ENCODE results near the gene ADNP2. TPM values are rescaled to one million over a fixed set of nuclear protein-coding genes. Genes with fewer than 3 reads are reported as not detected.

ADNP2 gene
- total RNA-seq, 2 donors from 2014 or later, result 23.1 to 28.8 TPM

- Mint-ChIP-seq H3K4me1 (ENCODE audit: low read depth in 2 of 2) (no peaks in the 10 kb centered on the region), H3K36me3 (peaks cover 27% of the 10 kb centered on the region), H3K27ac (no peak overlapping the region), H3K9me3 (peaks cover 13% of the 10 kb centered on the region), H3K27me3 (peaks cover 23 to 25% of the 10 kb centered on the region in 2 donors), H3K4me3 (no peak overlapping the region)
- DNase-seq (ENCODE audit: low spot score), result no peak
- no peak for ATAC-seq
Measured at GRCh38 chr18:80086281-80086680, 22.8 kb upstream of the ADNP2 start.

GRCh38 chr18:80088036-80088435 lies 21.0 kb upstream of the ADNP2 start:
- H3K27me3 Mint-ChIP-seq, result peaks cover 23 to 30% of the 10 kb centered on the region in 2 donors
- H3K4me3 Mint-ChIP-seq, result no peak overlapping the region
- H3K4me1 Mint-ChIP-seq (ENCODE audit: low read depth in 2 of 2), result no peaks in the 10 kb centered on the region
- ATAC-seq, result no peak
- peaks cover 13% of the 10 kb centered on the region for H3K9me3 Mint-ChIP-seq
- DNase-seq (ENCODE audit: low spot score), result no peak
- peaks cover 27% of the 10 kb centered on the region for H3K36me3 Mint-ChIP-seq
- H3K27ac Mint-ChIP-seq, result no peak overlapping the region

GRCh38 chr18:80088823-80089222 lies 20.2 kb upstream of the ADNP2 start:
- peaks cover 27% of the 10 kb centered on the region for H3K36me3 Mint-ChIP-seq
- H3K9me3 Mint-ChIP-seq, result peaks cover 13% of the 10 kb centered on the region
- peaks cover 23 to 33% of the 10 kb centered on the region in 2 donors for H3K27me3 Mint-ChIP-seq
- no peak overlapping the region for H3K27ac Mint-ChIP-seq
- no peak overlapping the region for H3K4me3 Mint-ChIP-seq
- H3K4me1 Mint-ChIP-seq (ENCODE audit: low read depth in 2 of 2), result no peaks in the 10 kb centered on the region
- no peak for ATAC-seq
- no peak for DNase-seq (ENCODE audit: low spot score)

GRCh38 chr18:80095414-80095813 lies 13.6 kb upstream of the ADNP2 start:
- H3K27ac Mint-ChIP-seq, result no peak overlapping the region
- ATAC-seq (no peak), DNase-seq (ENCODE audit: low spot score) (no peak)
- no peaks in the 10 kb centered on the region for H3K9me3 Mint-ChIP-seq
- no peaks in the 10 kb centered on the region for H3K4me1 Mint-ChIP-seq (ENCODE audit: low read depth in 2 of 2)
- H3K36me3 Mint-ChIP-seq, result no peaks in the 10 kb centered on the region
- no peak overlapping the region for H3K4me3 Mint-ChIP-seq
- H3K27me3 Mint-ChIP-seq, result peaks cover 16 to 20% of the 10 kb centered on the region in 2 donors

GRCh38 chr18:80096032-80096565 lies 13.0 kb upstream of the ADNP2 start:
- Mint-ChIP-seq H3K36me3 (no peaks in the 10 kb centered on the region), H3K27ac (no peak overlapping the region), H3K4me3 (no peak overlapping the region), H3K9me3 (no peaks in the 10 kb centered on the region), H3K27me3 (peaks cover 9 to 16% of the 10 kb centered on the region in 2 donors), H3K4me1 (ENCODE audit: low read depth in 2 of 2) (no peaks in the 10 kb centered on the region)
- DNase-seq (ENCODE audit: low spot score) (no peak), ATAC-seq (peak in 1 of 2 donors; percentile 24)

- no peak overlapping the region for H3K27ac Mint-ChIP-seq
- no peaks in the 10 kb centered on the region for H3K36me3 Mint-ChIP-seq
- ATAC-seq (no peak), DNase-seq (ENCODE audit: low spot score) (no peak)
- H3K9me3 Mint-ChIP-seq, result no peaks in the 10 kb centered on the region
- no peak overlapping the region for H3K4me3 Mint-ChIP-seq
- H3K27me3 Mint-ChIP-seq, result peaks cover 0 to 14% of the 10 kb centered on the region in 2 donors
- H3K4me1 Mint-ChIP-seq (ENCODE audit: low read depth in 2 of 2), result no peaks in the 10 kb centered on the region
Measured at GRCh38 chr18:80097201-80097600, 11.9 kb upstream of the ADNP2 start.

GRCh38 chr18:80103231-80103630 lies 5.8 kb upstream of the ADNP2 start:
- no peak overlapping the region for H3K4me3 Mint-ChIP-seq
- no peak for ATAC-seq

GRCh38 chr18:80104364-80104779 lies 4.7 kb upstream of the ADNP2 start:
- Mint-ChIP-seq H3K27ac (no peak overlapping the region), H3K36me3 (no peaks in the 10 kb centered on the region), H3K4me1 (ENCODE audit: low read depth in 2 of 2) (peaks cover 6 to 7% of the 10 kb centered on the region in 2 donors), H3K9me3 (no peaks in the 10 kb centered on the region), H3K27me3 (peaks cover 0 to 4% of the 10 kb centered on the region in 2 donors), H3K4me3 (no peak overlapping the region)
- ATAC-seq (no peak), DNase-seq (ENCODE audit: low spot score) (no peak)

More at GRCh38 chr18:80103231-80103630, 5.8 kb upstream of the ADNP2 start:
- peaks cover 6 to 7% of the 10 kb centered on the region in 2 donors for H3K4me1 Mint-ChIP-seq (ENCODE audit: low read depth in 2 of 2)
- no peak overlapping the region for H3K27ac Mint-ChIP-seq
- H3K27me3 Mint-ChIP-seq, result peaks cover 0 to 4% of the 10 kb centered on the region in 2 donors
- H3K9me3 Mint-ChIP-seq, result no peaks in the 10 kb centered on the region
- no peaks in the 10 kb centered on the region for H3K36me3 Mint-ChIP-seq
- no peak for DNase-seq (ENCODE audit: low spot score)

GRCh38 chr18:80105369-80106167 lies 3.5 kb upstream of the ADNP2 start:
- Mint-ChIP-seq H3K9me3 (no peaks in the 10 kb centered on the region), H3K4me3 (no peak overlapping the region), H3K36me3 (peaks cover 3% of the 10 kb centered on the region), H3K4me1 (ENCODE audit: low read depth in 2 of 2) (peaks cover 14 to 15% of the 10 kb centered on the region in 2 donors), H3K27ac (no peak overlapping the region), H3K27me3 (peaks cover 0 to 4% of the 10 kb centered on the region in 2 donors)
- no peak for ATAC-seq
- no peak for DNase-seq (ENCODE audit: low spot score)

GRCh38 chr18:80106482-80107051 lies 2.5 kb upstream of the ADNP2 start:
- Mint-ChIP-seq H3K27ac (peak overlapping the region; percentile 3 to 5), H3K27me3 (no peaks in the 10 kb centered on the region), H3K4me3 (peak overlapping the region; percentile 4), H3K9me3 (no peaks in the 10 kb centered on the region), H3K36me3 (peaks cover 5% of the 10 kb centered on the region), H3K4me1 (ENCODE audit: low read depth in 2 of 2) (peaks cover 16 to 18% of the 10 kb centered on the region in 2 donors)
- DNase-seq (ENCODE audit: low spot score), result no peak
- ATAC-seq, result no peak

- no peak for ATAC-seq
- no peak for DNase-seq (ENCODE audit: low spot score)
- Mint-ChIP-seq H3K9me3 (no peaks in the 10 kb centered on the region), H3K36me3 (peaks cover 5% of the 10 kb centered on the region), H3K27me3 (no peaks in the 10 kb centered on the region), H3K4me1 (ENCODE audit: low read depth in 2 of 2) (peaks cover 16 to 18% of the 10 kb centered on the region in 2 donors), H3K27ac (peak overlapping the region in 1 of 2 donors; percentile 70), H3K4me3 (no peak overlapping the region)
Measured at GRCh38 chr18:80107426-80107825, 1.6 kb upstream of the ADNP2 start.

- no peaks in the 10 kb centered on the region for H3K27me3 Mint-ChIP-seq
- H3K27ac Mint-ChIP-seq, result peak overlapping the region; percentile 70 to 73
- H3K4me3 Mint-ChIP-seq, result peak overlapping the region; percentile 61
- peaks cover 16 to 18% of the 10 kb centered on the region in 2 donors for H3K4me1 Mint-ChIP-seq (ENCODE audit: low read depth in 2 of 2)
- ATAC-seq (no peak), DNase-seq (ENCODE audit: low spot score) (no peak)
- peaks cover 5% of the 10 kb centered on the region for H3K36me3 Mint-ChIP-seq
- H3K9me3 Mint-ChIP-seq, result no peaks in the 10 kb centered on the region
Measured at GRCh38 chr18:80108121-80108536, 933 bp upstream of the ADNP2 start.

- Mint-ChIP-seq H3K4me3 (peak overlapping the region; percentile 74), H3K36me3 (peaks cover 5% of the 10 kb centered on the region), H3K9me3 (no peaks in the 10 kb centered on the region), H3K4me1 (ENCODE audit: low read depth in 2 of 2) (peaks cover 24 to 25% of the 10 kb centered on the region in 2 donors), H3K27ac (peak overlapping the region; percentile 1 to 28), H3K27me3 (no peaks in the 10 kb centered on the region)
- no peak for DNase-seq (ENCODE audit: low spot score)
- ATAC-seq, result peak; percentile 52 to 59
Measured at GRCh38 chr18:80109676-80110078, 615 bp downstream of the ADNP2 start.
